B cell (primary cell): ENCODE results near the gene CCDC141. TPM values are rescaled to one million over a fixed set of nuclear protein-coding genes. Genes with fewer than 3 reads are reported as not detected.

Experiments used
- ATAC-seq: fragments of 200-7000 bp; cut with Tn5 transposase; one replicate; pipeline ENCODE4 v1.10.0; 2021; ENCODE audit warnings: low read depth, mild to moderate bottlenecking, moderate number of reproducible peaks, moderate library complexity
- CTCF ChIA-PET: fragments of 350-600 bp; sonication (Branson Sonifier 250); formaldehyde crosslinking; loops from one replicate; lab custom pipeline; 2021; ENCODE audit warnings: antibody characterized with exemption, inconsistent platforms; lab: Charles Lee
- POLR2A ChIA-PET: fragments of 350-600 bp; sonication (Branson Sonifier 250); formaldehyde crosslinking; loops from one replicate; lab custom pipeline; 2021; ENCODE audit warnings: antibody characterized with exemption; lab: Charles Lee
- DNase-seq: peaks from one replicate; pipeline ENCODE4 v3.0.0; 2013
- H2AFZ ChIP-seq: 2 replicates; pipeline ENCODE4 v1.6.1; 2012; ENCODE audit warnings: mild to moderate bottlenecking, low read depth, low read length; ENCODE audit not compliant: insufficient read depth, poor library complexity, severe bottlenecking
- H3K27ac ChIP-seq, 2 donors: 1 replicate in 1 of 2; 2 replicates in 1 of 2; pipeline ENCODE4 v1.5.1; 2012 to 2013; ENCODE audit warnings: low read length in 2 of 2, mild to moderate bottlenecking in 2 of 2, moderate library complexity in 1 of 2
- H3K27me3 ChIP-seq, 4 experiments: fragments of 200-600 bp in 1 of 4; sonication (generic) in 1 of 4; replicated peaks in 1 of 4; 1 replicate in 2 of 4; 2 replicates in 2 of 4; pipeline versions ENCODE4 v1.6.1 to v1.7.0; 2013 to 2016; ENCODE audit warnings: low read length in 3 of 4, mild to moderate bottlenecking in 2 of 4, mixed read lengths in 1 of 4, moderate library complexity in 1 of 4; ENCODE audit not compliant: insufficient read depth in 4 of 4, control insufficient read depth in 3 of 4; ENCODE audit errors: control extremely low read depth in 1 of 4
- H3K36me3 ChIP-seq, 2 experiments: replicated peaks in 1 of 2; 1 replicate in 1 of 2; 2 replicates in 1 of 2; pipeline versions ENCODE4 v1.6.1 to v1.7.1; 2013; ENCODE audit warnings: low read length in 1 of 2; ENCODE audit not compliant: insufficient read depth in 2 of 2, control insufficient read depth in 1 of 2; ENCODE audit errors: control extremely low read depth in 1 of 2, extremely low read depth in 1 of 2
- H3K4me1 ChIP-seq, 2 donors: fragments of 200-600 bp in 1 of 2; sonication (generic) in 1 of 2; 1 replicate in 1 of 2; 2 replicates in 1 of 2; pipeline versions ENCODE4 v1.5.1 to v1.6.1; 2013 to 2017; ENCODE audit warnings: low read length in 2 of 2; ENCODE audit not compliant: control insufficient read depth in 2 of 2, insufficient read depth in 2 of 2
- H3K4me2 ChIP-seq: replicated peaks from 2 replicates; pipeline ENCODE3; 2012; ENCODE audit warnings: mild to moderate bottlenecking, low read depth, low read length; ENCODE audit not compliant: poor library complexity, severe bottlenecking
- H3K4me3 ChIP-seq, 5 experiments: fragments of 200-600 bp in 1 of 5; sonication (generic) in 1 of 5; 1 replicate in 3 of 5; 2 replicates in 2 of 5; pipeline versions ENCODE4 v1.5.1 to v1.7.0; 2011 to 2016; ENCODE audit warnings: low read length in 4 of 5, mild to moderate bottlenecking in 4 of 5, low read depth in 2 of 5, control low read depth in 1 of 5, moderate library complexity in 1 of 5; ENCODE audit not compliant: insufficient read depth in 1 of 5; ENCODE audit errors: control extremely low read depth in 1 of 5, extremely low read depth in 1 of 5
- H3K79me2 ChIP-seq: fragments of 200-600 bp; sonication (generic); one replicate; pipeline ENCODE4 v1.6.0; 2016; ENCODE audit warnings: low read length; ENCODE audit not compliant: control insufficient read depth, insufficient read depth
- H3K9ac ChIP-seq: fragments of 200-600 bp; sonication (generic); 2 replicates; pipeline ENCODE4 v1.6.1; 2017; ENCODE audit warnings: mild to moderate bottlenecking, low read length, moderate library complexity
- H3K9me3 ChIP-seq, 3 donors: one replicate each; pipeline versions ENCODE4 v1.6.1 to v1.7.1; 2013; ENCODE audit warnings: low read length in 2 of 3; ENCODE audit not compliant: control insufficient read depth in 2 of 3, insufficient read depth in 1 of 3; ENCODE audit errors: control extremely low read depth in 1 of 3
- H4K20me1 ChIP-seq: 2 replicates; pipeline ENCODE4 v1.6.0; 2012; ENCODE audit warnings: mild to moderate bottlenecking, low read length; ENCODE audit not compliant: insufficient read depth, control insufficient read depth, poor library complexity, severe bottlenecking
- H3K27ac Mint-ChIP-seq: one replicate; pipeline ENCODE4 v1.8.0; 2021; ENCODE audit warnings: mixed read lengths
- H3K27me3 Mint-ChIP-seq: one replicate; pipeline ENCODE4 v1.8.0; 2021; ENCODE audit warnings: mixed read lengths
- H3K4me1 Mint-ChIP-seq: one replicate; pipeline ENCODE4 v1.8.0; 2021; ENCODE audit warnings: mixed read lengths
- H3K4me3 Mint-ChIP-seq: one replicate; pipeline ENCODE4 v1.8.0; 2021; ENCODE audit warnings: mixed read lengths
- H3K9me3 Mint-ChIP-seq: one replicate; pipeline ENCODE4 v1.8.0; 2022; ENCODE audit warnings: mixed read lengths; ENCODE audit not compliant: insufficient read depth
- CTCF ChIP-seq: fragments of 200-600 bp; IDR thresholded peaks from one replicate; pipeline ENCODE4 v1.8.0; 2022; ENCODE audit warnings: antibody characterized with exemption, mild to moderate bottlenecking
- EZH2 ChIP-seq: IDR thresholded peaks from 2 replicates; pipeline ENCODE4 v1.6.1; 2012; ENCODE audit warnings: borderline replicate concordance, low read depth, mild to moderate bottlenecking, moderate library complexity, low read length; ENCODE audit not compliant: insufficient read depth, poor library complexity, severe bottlenecking
- WGBS: methylation state at CpG from one replicate; pipeline ENCODE4 v1.1.5; 2013; ENCODE audit warnings: missing lambda C conversion rate; ENCODE audit not compliant: insufficient coverage; 5-methylcytosine and 5-hydroxymethylcytosine counted together
- intact Hi-C: fragments of 100-400 bp; cut with micrococcal nuclease; formaldehyde crosslinking; loops from one replicate; pipeline ENCODE4 v1.10.0; 2022
- polyA plus RNA-seq: library from polyadenylated mRNA; depleted of rRNA; stranded (reverse); fragments of >200 nt; gene quantifications from 2 replicates; pipeline ENCODE4 v1.2.3, GENCODE V29; 2012
- total RNA-seq, 2 donors: library from RNA; stranded (reverse); fragments of 120-200 nt in 1 of 2; gene quantifications; 1 replicate in 1 of 2; 2 replicates in 1 of 2; pipeline versions ENCODE4 v1.2.3 to v1.2.4, GENCODE V29; 2013 to 2022

The CCDC141 gene
- total and polyA plus RNA-seq, 2 donors (not counting 1 experiment from before 2014, with no cell fraction given) = 2.1 to 47.5 TPM

- DNase-seq = no peak
- no peak overlapping the region for H3K4me2 ChIP-seq
- intact Hi-C loops = loop anchor here (5.0 kb wide), 1 partner anchor 333 kb away; no protein-coding TSS in a partner anchor
- Mint-ChIP-seq H3K9me3 (no peaks in the 10 kb centered on the region), H3K27ac (no peak overlapping the region), H3K27me3 (no peaks in the 10 kb centered on the region), H3K4me1 (no peaks in the 10 kb centered on the region), H3K4me3 (no peak overlapping the region)
- no peak overlapping the region for H3K4me3 ChIP-seq
- no peaks in the 10 kb centered on the region for H3K9me3 ChIP-seq
- H2AFZ ChIP-seq = no peak overlapping the region
- H3K4me1 ChIP-seq = no peaks in the 10 kb centered on the region
- WGBS = 98% methylated on average over 19 of the region's 19 CpGs
- ChIA-PET CTCF (interaction anchor here (1.5 to 1.6 kb wide), 2 partner anchors 116 to 330 kb away, joined by 4 to 5 read pairs; no protein-coding TSS in a partner anchor), POLR2A (no interaction called here)
- H3K27ac ChIP-seq = no peak overlapping the region
- no peak for ATAC-seq
- H4K20me1 ChIP-seq = no peaks in the 10 kb centered on the region
- no peak for TF ChIP-seq CTCF
- no peak for TF ChIP-seq EZH2
- H3K36me3 ChIP-seq = peaks cover 1 to 4% of the 10 kb centered on the region in 2 experiments
- H3K79me2 ChIP-seq = no peaks in the 10 kb centered on the region
- no peak overlapping the region for H3K9ac ChIP-seq
- H3K27me3 ChIP-seq = no peaks in the 10 kb centered on the region
Observed at GRCh38 chr2:178799305-178799704, 250.6 kb downstream of the CCDC141 start.

- Histone ChIP-seq H3K36me3 (peaks cover 0 to 26% of the 10 kb centered on the region in 2 experiments), H3K4me1 (no peaks in the 10 kb centered on the region), H3K4me2 (no peak overlapping the region), H3K9ac (no peak overlapping the region), H3K27me3 (no peaks in the 10 kb centered on the region), H2AFZ (no peak overlapping the region), H3K9me3 (no peaks in the 10 kb centered on the region), H3K79me2 (no peaks in the 10 kb centered on the region), H4K20me1 (no peaks in the 10 kb centered on the region), H3K27ac (no peak overlapping the region), H3K4me3 (no peak overlapping the region)
- WGBS = no CpG with 5 or more reads among the region's 2 CpGs
- ATAC-seq (no peak), DNase-seq (peak; percentile 47)
- Mint-ChIP-seq H3K27me3 (no peaks in the 10 kb centered on the region), H3K4me1 (no peaks in the 10 kb centered on the region), H3K4me3 (no peak overlapping the region), H3K9me3 (no peaks in the 10 kb centered on the region), H3K27ac (no peak overlapping the region)
- TF ChIP-seq EZH2 (no peak), CTCF (peak; percentile 80)
- ChIA-PET POLR2A (no interaction called here), CTCF (interaction anchor here (0.6 to 2.1 kb wide), 7 partner anchors 15 to 646 kb away, joined by 3 to 13 read pairs (median 4); no protein-coding TSS in a partner anchor)
- intact Hi-C loops = loop anchor here (1.0 to 5.0 kb wide), 4 partner anchors 118 to 955 kb away; no protein-coding TSS in a partner anchor
Observed at GRCh38 chr2:178796079-178796677, 253.8 kb downstream of the CCDC141 start.
